Epithelial cell of esophagus (primary cell): ENCODE measurements around the gene LRRC25.

Experiments used
- DNase-seq: peaks from one replicate; pipeline ENCODE4 v3.0.0; 2010; ENCODE audit warnings: low read depth
- H3K4me3 ChIP-seq: 2 replicates; pipeline ENCODE4 v1.5.1; 2011; ENCODE audit warnings: mild to moderate bottlenecking, low read length, control low read depth
- TF ChIP-seq, protein P1 (sequence below): IDR thresholded peaks from 2 replicates; pipeline ENCODE4 v1.5.1; 2011; ENCODE audit warnings: low read depth, mild to moderate bottlenecking, low read length, control low read depth, inconsistent platforms; ENCODE audit not compliant: insufficient read depth; ENCODE audit errors: missing control alignments

Gene LRRC25

DNA sequence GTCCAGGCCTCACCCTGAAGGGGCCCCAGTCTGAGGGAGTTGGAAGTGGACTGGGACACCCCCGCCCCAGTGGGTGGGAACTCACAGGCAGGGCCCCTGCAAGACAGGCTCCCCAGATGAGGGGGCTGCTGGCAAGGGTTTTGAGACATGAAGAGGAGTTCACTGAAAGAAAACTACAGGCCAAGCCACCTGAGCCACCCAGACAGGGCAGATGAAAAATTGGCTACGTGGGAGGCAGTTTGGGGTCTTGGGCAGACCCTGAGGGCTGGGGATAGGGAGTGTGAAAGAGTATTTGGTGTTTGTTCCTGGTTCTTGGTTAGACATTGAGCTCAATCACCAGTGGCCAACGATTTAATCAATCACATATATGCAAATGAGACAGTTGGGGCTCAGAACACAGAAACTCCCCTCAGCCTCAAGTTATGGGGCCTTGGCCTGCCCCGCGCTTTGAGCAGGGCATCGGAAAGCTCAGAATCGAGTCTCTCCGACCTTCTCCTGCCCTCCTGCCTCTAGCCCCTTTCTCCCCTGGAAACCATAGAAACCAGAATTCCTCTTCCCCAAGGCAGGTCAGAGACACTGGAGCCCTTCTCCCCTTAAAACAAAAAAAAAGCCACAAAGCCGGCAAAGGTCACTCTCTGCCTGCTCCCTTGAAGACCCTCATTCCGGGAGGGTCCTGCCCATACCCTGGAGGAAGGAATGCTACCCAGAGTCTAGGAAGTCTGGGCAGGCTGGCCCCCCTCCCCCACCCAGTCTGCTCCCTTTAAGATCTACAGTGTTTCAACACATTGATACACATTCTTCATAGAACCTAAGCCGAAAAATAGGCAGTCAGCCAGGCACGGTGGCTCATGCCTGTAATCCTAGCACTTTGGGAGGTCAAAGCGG is 41.8 kb upstream of the LRRC25 start:
- DNase-seq = peak; percentile 80
- no peak overlapping the region for H3K4me3 ChIP-seq
- TF ChIP-seq, protein P1, sequence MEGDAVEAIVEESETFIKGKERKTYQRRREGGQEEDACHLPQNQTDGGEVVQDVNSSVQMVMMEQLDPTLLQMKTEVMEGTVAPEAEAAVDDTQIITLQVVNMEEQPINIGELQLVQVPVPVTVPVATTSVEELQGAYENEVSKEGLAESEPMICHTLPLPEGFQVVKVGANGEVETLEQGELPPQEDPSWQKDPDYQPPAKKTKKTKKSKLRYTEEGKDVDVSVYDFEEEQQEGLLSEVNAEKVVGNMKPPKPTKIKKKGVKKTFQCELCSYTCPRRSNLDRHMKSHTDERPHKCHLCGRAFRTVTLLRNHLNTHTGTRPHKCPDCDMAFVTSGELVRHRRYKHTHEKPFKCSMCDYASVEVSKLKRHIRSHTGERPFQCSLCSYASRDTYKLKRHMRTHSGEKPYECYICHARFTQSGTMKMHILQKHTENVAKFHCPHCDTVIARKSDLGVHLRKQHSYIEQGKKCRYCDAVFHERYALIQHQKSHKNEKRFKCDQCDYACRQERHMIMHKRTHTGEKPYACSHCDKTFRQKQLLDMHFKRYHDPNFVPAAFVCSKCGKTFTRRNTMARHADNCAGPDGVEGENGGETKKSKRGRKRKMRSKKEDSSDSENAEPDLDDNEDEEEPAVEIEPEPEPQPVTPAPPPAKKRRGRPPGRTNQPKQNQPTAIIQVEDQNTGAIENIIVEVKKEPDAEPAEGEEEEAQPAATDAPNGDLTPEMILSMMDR = no peak

DNA sequence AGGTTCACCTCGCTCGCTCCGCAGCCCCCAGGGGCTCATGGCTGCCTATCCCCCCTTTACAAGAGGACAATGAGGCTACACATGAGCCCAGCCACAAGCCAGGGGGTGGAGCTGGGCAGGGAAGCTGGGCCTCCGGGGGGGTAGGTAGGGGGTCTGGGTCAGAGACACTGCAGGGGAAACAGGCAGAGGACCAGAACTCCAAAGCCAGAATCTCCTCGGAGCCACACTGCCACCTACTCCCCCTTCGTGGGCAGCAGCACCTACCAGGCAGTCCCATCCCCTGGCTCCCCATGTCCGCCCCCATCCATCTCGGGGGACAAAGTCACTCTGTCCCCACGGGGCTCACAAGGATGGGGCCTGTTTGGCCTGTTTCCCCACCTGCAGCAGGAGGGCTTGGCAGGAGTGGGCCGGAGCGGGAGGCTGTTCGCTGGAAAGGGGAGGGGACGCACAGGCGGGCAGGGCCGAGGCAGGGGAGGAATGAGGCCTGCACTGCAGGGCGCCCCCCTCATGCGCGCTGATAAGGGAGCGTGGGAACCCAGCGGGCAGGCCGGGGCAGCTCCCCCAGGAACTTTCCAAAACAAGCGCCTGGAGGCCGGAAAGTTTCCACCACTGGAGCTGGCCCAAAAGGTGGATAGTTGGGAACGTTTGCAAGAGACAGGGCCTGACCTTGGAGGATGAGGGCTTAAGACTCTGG is 41.1 kb upstream of the LRRC25 start:
- TF ChIP-seq, protein P1 = no peak
- H3K4me3 ChIP-seq = peak overlapping the region; percentile 49
- DNase-seq = peak; percentile 69

DNA sequence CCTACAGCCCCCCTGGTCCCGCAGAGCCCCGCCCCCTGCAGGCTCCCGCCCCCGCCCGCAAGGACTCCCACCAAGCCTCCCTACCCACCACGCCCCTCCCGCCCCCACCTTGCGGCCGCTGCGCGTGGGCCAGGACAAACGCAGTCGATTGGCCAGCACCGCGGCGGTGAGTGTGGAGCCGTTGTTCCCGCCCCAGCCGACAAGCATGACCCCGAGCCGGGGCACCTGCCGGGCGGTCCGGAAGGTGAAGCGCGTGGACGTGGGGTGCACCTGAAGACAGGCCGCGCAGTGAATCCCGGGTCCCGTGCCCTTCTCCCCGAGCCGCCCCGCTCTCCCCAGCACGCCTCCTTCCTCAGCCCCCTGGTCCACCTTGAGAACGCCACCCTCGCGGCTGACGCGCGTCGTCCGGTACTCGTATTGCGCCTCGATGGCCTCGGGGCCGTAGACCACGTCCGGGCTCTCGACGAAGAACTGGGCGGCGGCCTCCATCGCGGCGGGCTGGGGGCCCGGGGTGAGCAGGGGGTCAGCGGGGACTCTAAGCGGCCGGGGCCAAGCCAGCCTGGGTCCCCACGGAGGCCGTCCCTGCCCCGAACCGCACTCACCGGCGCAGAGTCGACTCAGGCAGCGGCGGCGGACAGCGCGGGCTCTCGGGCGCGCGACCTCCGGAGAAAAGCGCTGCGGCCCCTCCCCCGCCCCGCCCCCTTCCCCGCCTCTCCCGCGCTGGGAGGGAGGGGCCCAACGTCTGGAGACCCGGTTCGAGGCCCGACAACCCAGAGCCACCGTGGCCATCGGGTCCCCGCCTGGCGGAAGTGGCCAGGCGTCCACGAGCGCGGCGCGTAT is 40.3 kb upstream of the LRRC25 start, which contains the start of gene ISYNA1:
Gene ISYNA1 (minus strand): TSS at position 643 of the 840 bp plus-strand sequence. CDS start 154 bp downstream, at position 489.
- peak; percentile 41 for DNase-seq
- TF ChIP-seq, protein P1 = no peak
- H3K4me3 ChIP-seq = peak within 1 kb of the TSS; percentile 49

DNA sequence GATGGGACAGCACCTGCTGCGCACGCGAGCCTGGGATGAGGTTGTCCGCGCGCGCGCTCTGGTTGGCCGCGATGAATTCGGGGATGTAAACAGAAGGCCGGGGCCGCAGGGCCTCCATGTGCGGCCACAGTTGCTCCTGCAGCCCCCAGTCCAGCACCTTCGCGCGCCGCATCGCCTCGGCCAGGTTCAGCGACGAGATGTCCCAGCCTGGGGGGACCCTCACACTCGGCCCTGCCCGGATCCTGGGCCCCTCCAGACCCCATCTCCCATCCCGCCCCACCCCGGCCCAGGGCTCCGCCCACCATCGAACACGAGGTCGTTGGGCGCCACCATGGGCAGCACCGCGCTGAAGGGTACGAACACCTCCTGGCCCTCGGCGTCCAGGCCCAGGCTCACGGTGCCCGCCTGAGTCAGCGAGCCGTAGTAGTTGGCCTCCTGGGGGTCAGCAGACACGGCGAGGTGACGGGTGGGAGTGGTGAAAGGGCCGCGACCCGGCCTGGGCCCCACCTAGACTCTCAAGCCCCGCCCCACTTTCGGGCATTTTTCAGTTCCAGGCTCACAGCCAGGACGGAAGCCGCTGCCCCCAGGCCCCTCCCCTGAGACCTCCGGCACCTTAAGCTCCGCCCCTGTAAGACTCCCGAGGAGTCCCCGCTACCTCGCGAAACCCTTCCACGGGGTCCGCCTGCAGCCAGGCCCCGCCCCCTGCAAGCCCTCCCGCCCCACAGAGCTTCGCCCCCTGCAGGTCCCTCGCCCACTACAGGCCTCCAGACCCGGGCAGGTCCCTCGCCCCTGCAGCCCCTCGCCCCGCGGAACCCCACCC is 39.5 kb upstream of the LRRC25 start:
- peak; percentile 54 for DNase-seq
- peak overlapping the region; percentile 29 for H3K4me3 ChIP-seq
- TF ChIP-seq, protein P1 = no peak

DNA sequence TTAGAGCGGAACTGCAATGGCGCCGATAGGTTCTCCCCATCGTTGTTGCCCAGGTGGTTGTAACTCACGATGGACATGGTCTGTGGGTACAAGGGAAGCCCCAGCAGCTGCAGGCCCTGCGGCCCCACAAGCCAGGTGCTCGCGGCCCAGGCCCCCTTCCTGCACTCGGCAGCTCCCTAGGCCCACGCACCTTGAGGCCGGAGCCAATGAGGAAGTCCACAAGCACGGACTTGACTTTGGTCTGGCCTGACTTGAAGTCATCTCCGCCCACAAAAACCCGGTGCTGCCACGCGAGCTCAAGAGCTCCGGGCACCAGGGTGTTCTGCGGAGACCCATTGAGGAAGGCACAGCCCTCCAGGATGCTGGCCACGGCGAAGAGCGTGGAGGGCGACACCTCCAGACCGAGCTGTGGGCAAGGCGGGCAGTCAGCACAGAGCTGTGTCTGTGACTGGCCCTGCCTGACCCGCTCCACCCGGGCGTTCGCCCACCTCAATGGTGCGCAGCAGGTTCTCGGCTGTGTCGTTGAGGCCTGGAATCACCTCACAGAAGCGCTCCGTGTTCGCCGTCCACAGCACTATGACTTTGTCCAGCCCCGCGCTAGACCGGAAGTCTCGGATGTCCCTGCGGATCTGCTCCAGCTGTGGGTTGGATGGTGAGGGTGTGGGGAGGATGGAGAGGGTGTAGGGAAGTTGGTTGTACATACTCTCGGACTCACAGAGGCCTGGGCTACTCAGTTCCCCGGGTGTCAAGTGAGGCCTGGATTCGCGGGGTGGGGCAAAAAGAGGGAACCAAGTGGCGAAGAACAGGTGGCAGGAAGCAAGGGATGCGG is 38.6 kb upstream of the LRRC25 start:
- H3K4me3 ChIP-seq = no peak overlapping the region
- DNase-seq = peak; percentile 46
- TF ChIP-seq, protein P1 = no peak
